ACC112 (cell line): ENCODE data around the gene TMEM88.

Experiments used
- H2AFZ ChIP-seq: fragments of 200-600 bp; sonication (generic); one replicate; pipeline ENCODE4 v1.6.0; 2017; ENCODE audit warnings: antibody characterized with exemption, low read length; ENCODE audit not compliant: unreplicated experiment
- H3K27ac ChIP-seq: fragments of 200-600 bp; sonication (generic); 2 replicates; pipeline ENCODE4 v1.5.1; 2014; ENCODE audit warnings: low read depth, mild to moderate bottlenecking, antibody characterized with exemption, low read length, moderate library complexity
- H3K27me3 ChIP-seq: fragments of 200-600 bp; sonication (generic); 2 replicates; pipeline ENCODE4 v1.6.1; 2014; ENCODE audit warnings: mild to moderate bottlenecking, antibody characterized with exemption, low read length, moderate library complexity, mixed read lengths; ENCODE audit not compliant: insufficient read depth
- H3K36me3 ChIP-seq: fragments of 200-600 bp; sonication (generic); 2 replicates; pipeline ENCODE4 v1.6.1; 2016; ENCODE audit warnings: mild to moderate bottlenecking, antibody characterized with exemption, low read length, moderate library complexity, mixed read lengths; ENCODE audit not compliant: insufficient read depth
- H3K4me1 ChIP-seq: fragments of 200-600 bp; sonication (generic); one replicate; pipeline ENCODE4 v1.6.1; 2016; ENCODE audit warnings: low read length, mixed read lengths; ENCODE audit not compliant: insufficient read depth, unreplicated experiment, control insufficient read depth
- H3K4me3 ChIP-seq: fragments of 200-600 bp; sonication (generic); 2 replicates; pipeline ENCODE4 v1.5.1; 2014; ENCODE audit warnings: mild to moderate bottlenecking, low read depth, low read length
- H3K79me2 ChIP-seq: fragments of 200-600 bp; sonication (generic); one replicate; pipeline ENCODE4 v1.6.0; 2016; ENCODE audit warnings: low read length; ENCODE audit not compliant: control insufficient read depth, unreplicated experiment, insufficient read depth

The TMEM88 gene

GRCh38 chr17:7844292-7845154, 10.3 kb upstream of the TMEM88 start:
- H2AFZ ChIP-seq = no peak overlapping the region
- no peaks in the 10 kb centered on the region for H3K27me3 ChIP-seq
- peaks cover 13% of the 10 kb centered on the region for H3K4me1 ChIP-seq
- peak overlapping the region; percentile 99 for H3K27ac ChIP-seq
- no peaks in the 10 kb centered on the region; the same call in 1 of the 2 replicates for H3K36me3 ChIP-seq
- H3K79me2 ChIP-seq = peaks cover 22% of the 10 kb centered on the region
- H3K4me3 ChIP-seq = peak overlapping the region; percentile 84

DNA sequence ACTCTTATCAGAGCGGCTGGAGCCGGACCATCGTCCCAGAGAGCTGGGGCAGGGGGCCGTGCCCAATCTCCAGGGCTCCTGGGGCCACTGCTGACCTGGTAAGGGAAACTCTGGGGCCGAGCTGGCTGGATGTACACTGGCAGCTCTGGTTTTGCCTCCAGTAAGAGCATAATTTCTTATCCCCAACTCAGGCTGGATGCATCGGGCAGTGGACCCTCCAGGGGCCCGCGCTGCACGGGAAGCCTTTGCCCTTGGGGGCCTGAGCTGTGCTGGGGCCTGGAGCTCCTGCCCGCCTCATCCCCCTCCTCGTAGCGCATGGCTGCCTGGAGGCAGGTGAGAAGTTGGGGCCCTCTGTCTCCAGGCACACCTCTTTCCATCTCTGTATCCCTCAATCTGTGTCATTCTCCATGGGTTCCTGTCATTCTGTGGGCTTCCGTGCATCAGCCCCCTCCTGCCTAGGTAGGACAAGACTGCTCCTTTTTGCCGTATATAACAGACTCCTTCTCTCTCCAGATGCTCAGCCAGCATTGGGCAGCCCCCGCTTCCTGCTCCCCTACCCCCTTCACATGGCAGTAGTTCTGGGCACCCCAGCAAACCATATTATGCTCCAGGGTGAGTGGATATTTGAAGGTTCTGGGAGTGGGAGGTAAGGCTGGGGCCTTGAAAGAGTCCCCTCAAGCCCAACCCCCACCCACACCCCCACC, 9.4 kb upstream of the TMEM88 start:
- peak overlapping the region; percentile 84 for H3K4me3 ChIP-seq
- H3K27ac ChIP-seq = peak overlapping the region; percentile 99
- H2AFZ ChIP-seq = no peak overlapping the region
- peaks cover 22% of the 10 kb centered on the region for H3K79me2 ChIP-seq
- peaks cover 5% of the 10 kb centered on the region for H3K36me3 ChIP-seq
- H3K4me1 ChIP-seq = peaks cover 13% of the 10 kb centered on the region
- no peaks in the 10 kb centered on the region for H3K27me3 ChIP-seq

- no peak overlapping the region for H3K27ac ChIP-seq
- peaks cover 16% of the 10 kb centered on the region for H3K79me2 ChIP-seq
- H2AFZ ChIP-seq = no peak overlapping the region
- no peaks in the 10 kb centered on the region for H3K27me3 ChIP-seq
- peaks cover 8% of the 10 kb centered on the region for H3K4me1 ChIP-seq
- H3K36me3 ChIP-seq = peaks cover 5% of the 10 kb centered on the region
- H3K4me3 ChIP-seq = no peak overlapping the region
Observed at GRCh38 chr17:7846063-7846735, 8.7 kb upstream of the TMEM88 start.

DNA sequence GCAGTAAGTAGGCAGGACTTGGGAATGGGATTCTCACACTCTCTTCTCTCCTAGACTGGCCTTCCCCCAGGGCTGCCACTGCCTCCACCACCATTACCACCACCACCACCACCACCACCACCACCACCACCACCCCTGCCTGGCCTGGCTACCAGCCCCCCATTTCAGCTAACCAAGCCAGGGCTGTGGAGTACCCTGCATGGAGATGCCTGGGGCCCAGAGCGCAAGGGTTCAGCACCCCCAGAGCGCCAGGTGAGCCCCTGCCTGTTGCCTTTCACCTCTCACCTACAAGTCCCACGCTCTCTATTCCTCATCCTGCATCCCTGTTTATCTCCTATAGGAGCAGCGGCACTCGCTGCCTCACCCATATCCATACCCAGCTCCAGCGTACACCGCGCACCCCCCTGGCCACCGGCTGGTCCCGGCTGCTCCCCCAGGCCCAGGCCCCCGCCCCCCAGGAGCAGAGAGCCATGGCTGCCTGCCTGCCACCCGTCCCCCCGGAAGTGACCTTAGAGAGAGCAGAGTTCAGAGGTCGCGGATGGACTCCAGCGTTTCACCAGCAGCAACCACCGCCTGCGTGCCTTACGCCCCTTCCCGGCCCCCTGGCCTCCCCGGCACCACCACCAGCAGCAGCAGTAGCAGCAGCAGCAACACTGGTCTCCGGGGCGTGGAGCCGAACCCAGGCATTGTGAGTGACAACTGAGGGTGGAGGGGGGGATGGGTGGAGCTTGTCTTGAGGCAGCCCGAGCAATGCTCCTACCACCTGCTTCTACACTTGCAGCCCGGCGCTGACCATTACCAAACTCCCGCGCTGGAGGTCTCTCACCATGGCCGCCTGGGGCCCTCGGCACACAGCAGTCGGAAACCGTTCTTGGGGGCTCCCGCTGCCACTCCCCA, 7.9 kb upstream of the TMEM88 start:
- H3K4me3 ChIP-seq = no peak overlapping the region
- no peak overlapping the region for H2AFZ ChIP-seq
- H3K27me3 ChIP-seq = no peaks in the 10 kb centered on the region
- peaks cover 6% of the 10 kb centered on the region for H3K4me1 ChIP-seq
- peaks cover 8% of the 10 kb centered on the region for H3K36me3 ChIP-seq
- H3K27ac ChIP-seq = no peak overlapping the region
- peaks cover 16% of the 10 kb centered on the region for H3K79me2 ChIP-seq

DNA sequence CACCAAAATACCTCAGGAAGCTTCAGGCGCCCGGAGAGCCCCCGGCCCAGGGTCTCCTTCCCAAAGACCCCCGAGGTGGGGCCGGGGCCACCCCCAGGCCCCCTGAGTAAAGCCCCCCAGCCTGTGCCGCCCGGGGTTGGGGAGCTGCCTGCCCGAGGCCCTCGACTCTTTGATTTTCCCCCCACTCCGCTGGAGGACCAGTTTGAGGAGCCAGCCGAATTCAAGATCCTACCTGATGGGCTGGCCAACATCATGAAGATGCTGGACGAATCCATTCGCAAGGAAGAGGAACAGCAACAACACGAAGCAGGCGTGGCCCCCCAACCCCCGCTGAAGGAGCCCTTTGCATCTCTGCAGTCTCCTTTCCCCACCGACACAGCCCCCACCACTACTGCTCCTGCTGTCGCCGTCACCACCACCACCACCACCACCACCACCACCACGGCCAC, 6.7 kb upstream of the TMEM88 start:
- no peak overlapping the region for H3K4me3 ChIP-seq
- H3K27ac ChIP-seq = no peak overlapping the region
- peaks cover 16% of the 10 kb centered on the region for H3K36me3 ChIP-seq
- peaks cover 6% of the 10 kb centered on the region for H3K4me1 ChIP-seq
- no peaks in the 10 kb centered on the region for H3K27me3 ChIP-seq
- H3K79me2 ChIP-seq = peaks cover 16% of the 10 kb centered on the region
- H2AFZ ChIP-seq = no peak overlapping the region

DNA sequence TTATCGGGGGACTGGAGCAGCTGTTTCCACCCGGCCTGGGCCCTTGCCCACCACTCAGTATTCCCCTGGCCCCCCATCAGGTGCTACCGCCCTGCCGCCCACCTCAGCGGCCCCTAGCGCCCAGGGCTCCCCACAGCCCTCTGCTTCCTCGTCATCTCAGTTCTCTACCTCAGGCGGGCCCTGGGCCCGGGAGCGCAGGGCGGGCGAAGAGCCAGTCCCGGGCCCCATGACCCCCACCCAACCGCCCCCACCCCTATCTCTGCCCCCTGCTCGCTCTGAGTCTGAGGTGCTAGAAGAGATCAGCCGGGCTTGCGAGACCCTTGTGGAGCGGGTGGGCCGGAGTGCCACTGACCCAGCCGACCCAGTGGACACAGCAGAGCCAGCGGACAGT, 6.1 kb upstream of the TMEM88 start:
- no peak overlapping the region for H3K27ac ChIP-seq
- H2AFZ ChIP-seq = no peak overlapping the region
- H3K79me2 ChIP-seq = peaks cover 16% of the 10 kb centered on the region
- H3K36me3 ChIP-seq = peaks cover 16% of the 10 kb centered on the region
- peaks cover 6% of the 10 kb centered on the region for H3K4me1 ChIP-seq
- no peaks in the 10 kb centered on the region for H3K27me3 ChIP-seq
- no peak overlapping the region for H3K4me3 ChIP-seq

- Histone ChIP-seq H2AFZ (no peak overlapping the region), H3K79me2 (peaks cover 13% of the 10 kb centered on the region), H3K27ac (no peak overlapping the region), H3K4me3 (no peak overlapping the region), H3K4me1 (peaks cover 6% of the 10 kb centered on the region), H3K36me3 (peaks cover 16% of the 10 kb centered on the region), H3K27me3 (no peaks in the 10 kb centered on the region)
Observed at GRCh38 chr17:7849130-7849750, 5.6 kb upstream of the TMEM88 start.

GRCh38 chr17:7849751-7850504, 4.9 kb upstream of the TMEM88 start:
- Histone ChIP-seq H3K79me2 (peaks cover 9% of the 10 kb centered on the region), H3K36me3 (peaks cover 16% of the 10 kb centered on the region), H3K27me3 (no peaks in the 10 kb centered on the region), H2AFZ (no peak overlapping the region), H3K4me3 (no peak overlapping the region), H3K27ac (no peak overlapping the region), H3K4me1 (peaks cover 6% of the 10 kb centered on the region)

DNA sequence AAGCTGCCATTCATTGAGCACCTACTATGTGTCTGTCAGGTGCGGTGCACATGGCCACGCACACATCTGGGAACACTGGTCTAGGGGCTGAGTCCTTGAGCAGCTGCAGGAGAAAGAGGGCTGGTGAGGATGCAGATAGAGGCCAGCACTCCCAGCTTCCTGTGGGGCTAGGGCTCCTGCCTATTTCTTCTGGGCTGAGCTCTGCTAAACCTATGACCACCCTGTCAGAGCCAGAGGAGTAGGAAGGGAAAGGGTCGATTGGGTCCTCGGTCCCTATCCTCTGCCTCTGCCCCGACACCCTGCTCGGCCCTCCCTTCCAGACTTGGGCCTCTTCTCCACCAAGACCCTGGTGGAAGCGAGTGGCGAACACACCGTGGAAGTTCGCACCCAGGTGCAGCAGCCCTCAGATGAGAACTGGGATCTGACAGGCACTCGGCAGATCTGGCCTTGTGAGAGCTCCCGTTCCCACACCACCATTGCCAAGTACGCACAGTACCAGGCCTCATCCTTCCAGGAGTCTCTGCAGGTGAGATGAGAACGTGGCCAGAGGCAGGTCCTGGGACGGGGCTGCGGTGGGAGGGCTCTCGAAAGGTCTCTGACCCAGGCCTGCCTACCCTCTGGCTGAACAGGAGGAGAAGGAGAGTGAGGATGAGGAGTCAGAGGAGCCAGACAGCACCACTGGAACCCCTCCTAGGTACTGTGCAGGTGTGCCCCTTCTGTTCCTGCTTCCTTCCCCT, 4.0 kb upstream of the TMEM88 start:
- peaks cover 16% of the 10 kb centered on the region for H3K36me3 ChIP-seq
- no peak overlapping the region for H3K4me3 ChIP-seq
- peaks cover 9% of the 10 kb centered on the region for H3K4me1 ChIP-seq
- H3K27ac ChIP-seq = no peak overlapping the region
- H3K27me3 ChIP-seq = no peaks in the 10 kb centered on the region
- H2AFZ ChIP-seq = no peak overlapping the region
- H3K79me2 ChIP-seq = no peaks in the 10 kb centered on the region
